ENCODE measurements around the gene CCNK. TPM values are rescaled to one million over a fixed set of nuclear protein-coding genes. Genes with fewer than 3 reads are reported as not detected.

CCNK gene
- total RNA-seq, 1 donor from 2014 or later, result 64.8 TPM

GRCh38 chr14:99510556-99511139 is 29.4 kb downstream of the CCNK start:
- TF ChIP-seq CTCF (IDR thresholded peaks at IDR 0.05; ENCODE audit: unreplicated experiment), result no peak
- Mint-ChIP-seq H3K27me3 (no peaks in the 10 kb centered on the region), H3K36me3 (ENCODE audit: insufficient read depth) (peaks cover 18% of the 10 kb centered on the region), H3K4me1 (ENCODE audit: low read depth) (peaks cover 4% of the 10 kb centered on the region), H3K4me3 (ENCODE audit: low read depth) (no peak overlapping the region), H3K27ac (no peak overlapping the region), H3K9me3 (ENCODE audit: low read depth) (no peaks in the 10 kb centered on the region)
- DNase-seq (ENCODE audit: low spot score, unreplicated experiment), result no peak

- Mint-ChIP-seq H3K4me3 (ENCODE audit: low read depth) (no peak overlapping the region), H3K27me3 (no peaks in the 10 kb centered on the region), H3K27ac (no peak overlapping the region), H3K9me3 (ENCODE audit: low read depth) (no peaks in the 10 kb centered on the region), H3K36me3 (ENCODE audit: insufficient read depth) (peaks cover 11% of the 10 kb centered on the region), H3K4me1 (ENCODE audit: low read depth) (peaks cover 4% of the 10 kb centered on the region)
- peak; percentile 2 for DNase-seq (ENCODE audit: low spot score, unreplicated experiment)
- TF ChIP-seq CTCF (IDR thresholded peaks at IDR 0.05; ENCODE audit: unreplicated experiment), result no peak
Observed at GRCh38 chr14:99511421-99512109, 30.4 kb downstream of the CCNK start.

GRCh38 chr14:99512110-99512449 is 30.9 kb downstream of the CCNK start:
- Mint-ChIP-seq H3K4me3 (ENCODE audit: low read depth) (no peak overlapping the region), H3K4me1 (ENCODE audit: low read depth) (peaks cover 4% of the 10 kb centered on the region), H3K9me3 (ENCODE audit: low read depth) (no peaks in the 10 kb centered on the region), H3K27ac (peak overlapping the region; percentile 45), H3K27me3 (no peaks in the 10 kb centered on the region), H3K36me3 (ENCODE audit: insufficient read depth) (peaks cover 7% of the 10 kb centered on the region)
- no peak for TF ChIP-seq CTCF (IDR thresholded peaks at IDR 0.05; ENCODE audit: unreplicated experiment)
- DNase-seq (ENCODE audit: low spot score, unreplicated experiment), result no peak

- TF ChIP-seq CTCF (IDR thresholded peaks at IDR 0.05; ENCODE audit: unreplicated experiment), result no peak
- no peaks in the 10 kb centered on the region for H3K27me3 Mint-ChIP-seq
- peaks cover 3% of the 10 kb centered on the region for H3K36me3 Mint-ChIP-seq (ENCODE audit: insufficient read depth)
- peaks cover 4% of the 10 kb centered on the region for H3K4me1 Mint-ChIP-seq (ENCODE audit: low read depth)
- H3K9me3 Mint-ChIP-seq (ENCODE audit: low read depth), result no peaks in the 10 kb centered on the region
- peak overlapping the region; percentile 45 for H3K27ac Mint-ChIP-seq
- H3K4me3 Mint-ChIP-seq (ENCODE audit: low read depth), result no peak overlapping the region
- DNase-seq (ENCODE audit: low spot score, unreplicated experiment), result no peak
Observed at GRCh38 chr14:99512571-99513182, 31.5 kb downstream of the CCNK start.

- DNase-seq (ENCODE audit: low spot score, unreplicated experiment), result no peak
- Mint-ChIP-seq H3K36me3 (ENCODE audit: insufficient read depth) (peaks cover 3% of the 10 kb centered on the region), H3K9me3 (ENCODE audit: low read depth) (no peaks in the 10 kb centered on the region)
Observed at GRCh38 chr14:99513183-99513694, 32.0 kb downstream of the CCNK start.

More at GRCh38 chr14:99513183-99513694, 32.0 kb downstream of the CCNK start:
- H3K27ac Mint-ChIP-seq, result no peak overlapping the region
- no peaks in the 10 kb centered on the region for H3K27me3 Mint-ChIP-seq
- H3K4me1 Mint-ChIP-seq (ENCODE audit: low read depth), result peaks cover 4% of the 10 kb centered on the region
- H3K4me3 Mint-ChIP-seq (ENCODE audit: low read depth), result no peak overlapping the region
- no peak for TF ChIP-seq CTCF (IDR thresholded peaks at IDR 0.05; ENCODE audit: unreplicated experiment)

Measured in progenitor cell of endocrine pancreas (in vitro differentiated cells).